ENCODE measurements around the gene LENG8. TPM values are rescaled to one million over a fixed set of nuclear protein-coding genes. Genes with fewer than 3 reads are reported as not detected.

Gene LENG8
- total RNA-seq, 1 experiment from 2014 or later, result 196 TPM

DNA sequence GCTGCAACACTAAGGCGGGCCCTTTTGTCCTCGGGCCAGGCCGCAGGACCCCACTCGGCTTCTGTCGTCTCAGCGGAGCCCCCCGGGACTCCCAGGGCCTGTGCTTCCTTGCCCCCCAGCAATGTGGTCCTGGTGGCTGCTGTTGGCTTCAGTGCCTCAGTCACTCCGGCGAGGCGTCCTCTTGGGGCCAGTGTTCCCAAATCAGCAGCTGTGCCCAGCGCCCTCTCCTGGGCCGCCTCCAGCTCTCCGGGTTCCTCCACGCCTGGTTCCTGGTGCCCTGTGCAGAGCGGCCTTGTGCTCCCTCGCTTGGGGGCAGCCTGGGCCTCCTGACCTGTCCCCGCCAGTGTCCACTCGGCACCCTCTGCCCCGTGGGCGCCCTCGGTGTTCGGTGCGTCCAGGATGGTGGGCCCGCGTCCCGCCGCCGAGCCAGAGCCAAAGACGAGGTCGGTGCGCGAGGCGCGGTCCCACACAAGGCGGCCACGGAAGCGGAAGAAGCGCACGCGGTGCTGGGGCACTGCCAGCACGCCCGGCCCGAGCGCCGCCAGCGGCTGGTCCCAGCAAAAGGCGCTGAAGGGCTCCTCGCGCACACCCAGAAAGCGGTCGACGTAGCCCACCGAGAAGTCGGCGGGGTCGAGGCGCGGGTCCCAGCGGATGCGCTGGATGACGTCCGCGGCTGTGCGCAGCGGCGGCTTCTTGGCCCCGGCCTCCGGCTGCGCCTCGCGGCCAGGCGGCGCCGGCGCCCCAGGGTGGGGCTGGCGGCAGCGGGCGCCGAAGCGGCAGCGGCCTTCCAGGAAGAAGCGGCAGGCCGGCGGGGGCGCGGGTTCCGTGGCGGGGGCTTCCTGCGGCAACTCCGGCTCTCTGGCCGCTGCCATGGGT lies 13.9 kb downstream of the LENG8 start:
- Histone ChIP-seq H3K9me2 (ENCODE audit: insufficient read depth) (no peaks in the 10 kb centered on the region), H3K4me3 (replicated peaks in 1 of 2; ENCODE audit: low read depth in 1 of 2, low read length in 2 of 2) (peak overlapping the region; percentile 61 to 83), H3K36me3 (ENCODE audit: control insufficient read depth in 1 of 2, insufficient read depth in 2 of 2, low read length in 2 of 2) (peaks cover 21 to 24% of the 10 kb centered on the region in 2 experiments; a peak in 3 of 4 replicates), H3K9ac (ENCODE audit: low read length) (peak overlapping the region; percentile 96), H3K9me3 (ENCODE audit: control insufficient read depth in 1 of 2, insufficient read depth in 1 of 2, low read depth in 1 of 2, low read length in 2 of 2) (no peaks in the 10 kb centered on the region), H3K4me1 (ENCODE audit: control insufficient read depth in 1 of 2, insufficient read depth in 2 of 2, low read length in 2 of 2) (peaks cover 7 to 26% of the 10 kb centered on the region in 2 experiments; a peak in 3 of 4 replicates), H3K4me2 (ENCODE audit: low read length) (peak overlapping the region; percentile 97), H2AFZ (ENCODE audit: low read depth, low read length, poor library complexity, severe bottlenecking) (no peak overlapping the region), H3K27ac (ENCODE audit: low read depth, low read length) (peak overlapping the region; percentile 99), H4K20me1 (ENCODE audit: insufficient read depth) (no peaks in the 10 kb centered on the region), H3K27me3 (ENCODE audit: insufficient read depth, low read length) (no peaks in the 10 kb centered on the region), H3K79me2 (ENCODE audit: insufficient read depth, low read length) (peaks cover 45% of the 10 kb centered on the region)
- CTCF ChIA-PET, result interaction anchor here (0.7 to 1.6 kb wide), 3 partner anchors 14 to 71 kb away, joined by 4 to 8 read pairs (median 5); partner anchors contain the start of gene LENG8
- POLR2A ChIA-PET, result interaction anchor here (0.7 to 1.9 kb wide), 7 partner anchors 8 to 627 kb away, joined by 3 to 17 read pairs (median 7); partner anchors contain the start of genes CDC42EP5 and LENG8
- RAD21 ChIA-PET (ENCODE audit: low non-redundant PET in 1 of 2, low total read pairs in 2 of 2, uncharacterized antibody in 2 of 2, unreplicated experiment in 2 of 2), result no interaction called here
- no TSS peak for BruUV-seq (replicated peaks)
- DNase-seq (ENCODE audit: low read depth, low spot score), result no peak
- ATAC-seq, result peak; percentile 33
- intact Hi-C loops (cut with micrococcal nuclease), result loop anchor here (1.0 kb wide), 1 partner anchor 14 kb away; the partner anchor contains the start of gene LENG8
- no peak for TF ChIP-seq ZNF274 (IDR thresholded peaks at IDR 0.05; ENCODE audit: low read depth, low read length)
- TF ChIP-seq FOSL1 (IDR thresholded peaks at IDR 0.05; ENCODE audit: low read depth), result no peak
- no peak for TF ChIP-seq JUND (IDR thresholded peaks at IDR 0.05)
- TF ChIP-seq, protein P1, sequence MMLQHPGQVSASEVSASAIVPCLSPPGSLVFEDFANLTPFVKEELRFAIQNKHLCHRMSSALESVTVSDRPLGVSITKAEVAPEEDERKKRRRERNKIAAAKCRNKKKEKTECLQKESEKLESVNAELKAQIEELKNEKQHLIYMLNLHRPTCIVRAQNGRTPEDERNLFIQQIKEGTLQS (IDR thresholded peaks at IDR 0.05), result no peak
- no peak for TF ChIP-seq SRF (IDR thresholded peaks at IDR 0.05; ENCODE audit: low read depth)
- no peak for TF ChIP-seq CEBPB (IDR thresholded peaks at IDR 0.05; ENCODE audit: low read depth)
- TF ChIP-seq POLR2AphosphoS5 (IDR thresholded peaks at IDR 0.05; ENCODE audit: low read depth, low read length), result peak; percentile 59
- TF ChIP-seq EGR1 (IDR thresholded peaks at IDR 0.05; ENCODE audit: low read depth), result no peak
- TF ChIP-seq, protein P2, sequence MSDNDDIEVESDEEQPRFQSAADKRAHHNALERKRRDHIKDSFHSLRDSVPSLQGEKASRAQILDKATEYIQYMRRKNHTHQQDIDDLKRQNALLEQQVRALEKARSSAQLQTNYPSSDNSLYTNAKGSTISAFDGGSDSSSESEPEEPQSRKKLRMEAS (IDR thresholded peaks at IDR 0.05), result peak; percentile 82; the same call in 1 of the 2 replicates
- no peak for TF ChIP-seq ELF1 (IDR thresholded peaks at IDR 0.05; ENCODE audit: borderline replicate concordance, low read depth)
- TF ChIP-seq RAD21 (IDR thresholded peaks at IDR 0.05; ENCODE audit: low read depth), result no peak
- TF ChIP-seq, protein P3, sequence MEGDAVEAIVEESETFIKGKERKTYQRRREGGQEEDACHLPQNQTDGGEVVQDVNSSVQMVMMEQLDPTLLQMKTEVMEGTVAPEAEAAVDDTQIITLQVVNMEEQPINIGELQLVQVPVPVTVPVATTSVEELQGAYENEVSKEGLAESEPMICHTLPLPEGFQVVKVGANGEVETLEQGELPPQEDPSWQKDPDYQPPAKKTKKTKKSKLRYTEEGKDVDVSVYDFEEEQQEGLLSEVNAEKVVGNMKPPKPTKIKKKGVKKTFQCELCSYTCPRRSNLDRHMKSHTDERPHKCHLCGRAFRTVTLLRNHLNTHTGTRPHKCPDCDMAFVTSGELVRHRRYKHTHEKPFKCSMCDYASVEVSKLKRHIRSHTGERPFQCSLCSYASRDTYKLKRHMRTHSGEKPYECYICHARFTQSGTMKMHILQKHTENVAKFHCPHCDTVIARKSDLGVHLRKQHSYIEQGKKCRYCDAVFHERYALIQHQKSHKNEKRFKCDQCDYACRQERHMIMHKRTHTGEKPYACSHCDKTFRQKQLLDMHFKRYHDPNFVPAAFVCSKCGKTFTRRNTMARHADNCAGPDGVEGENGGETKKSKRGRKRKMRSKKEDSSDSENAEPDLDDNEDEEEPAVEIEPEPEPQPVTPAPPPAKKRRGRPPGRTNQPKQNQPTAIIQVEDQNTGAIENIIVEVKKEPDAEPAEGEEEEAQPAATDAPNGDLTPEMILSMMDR (IDR thresholded peaks at IDR 0.05 in 2 of 3, conservative IDR thresholded peaks at IDR 0.05 in 1 of 3; ENCODE audit: borderline replicate concordance in 1 of 3, insufficient read depth in 1 of 3, low read depth in 2 of 3, low read length in 2 of 3), result peak; percentile 39 to 55 (median 41); a peak in 5 of 6 replicates
- TF ChIP-seq YY1 (IDR thresholded peaks at IDR 0.05; ENCODE audit: extremely low read depth, insufficient replicate concordance, low read depth, low read length), result peak; percentile 28
- TF ChIP-seq CBX3 (IDR thresholded peaks at IDR 0.05; ENCODE audit: low read depth), result no peak
- no peak for TF ChIP-seq EZH2 (IDR thresholded peaks at IDR 0.05)
- TF ChIP-seq, protein P4, sequence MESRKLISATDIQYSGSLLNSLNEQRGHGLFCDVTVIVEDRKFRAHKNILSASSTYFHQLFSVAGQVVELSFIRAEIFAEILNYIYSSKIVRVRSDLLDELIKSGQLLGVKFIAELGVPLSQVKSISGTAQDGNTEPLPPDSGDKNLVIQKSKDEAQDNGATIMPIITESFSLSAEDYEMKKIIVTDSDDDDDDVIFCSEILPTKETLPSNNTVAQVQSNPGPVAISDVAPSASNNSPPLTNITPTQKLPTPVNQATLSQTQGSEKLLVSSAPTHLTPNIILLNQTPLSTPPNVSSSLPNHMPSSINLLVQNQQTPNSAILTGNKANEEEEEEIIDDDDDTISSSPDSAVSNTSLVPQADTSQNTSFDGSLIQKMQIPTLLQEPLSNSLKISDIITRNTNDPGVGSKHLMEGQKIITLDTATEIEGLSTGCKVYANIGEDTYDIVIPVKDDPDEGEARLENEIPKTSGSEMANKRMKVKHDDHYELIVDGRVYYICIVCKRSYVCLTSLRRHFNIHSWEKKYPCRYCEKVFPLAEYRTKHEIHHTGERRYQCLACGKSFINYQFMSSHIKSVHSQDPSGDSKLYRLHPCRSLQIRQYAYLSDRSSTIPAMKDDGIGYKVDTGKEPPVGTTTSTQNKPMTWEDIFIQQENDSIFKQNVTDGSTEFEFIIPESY (IDR thresholded peaks at IDR 0.05; ENCODE audit: extremely low read depth, insufficient replicate concordance, low read length), result no peak
- TF ChIP-seq POLR2A (IDR thresholded peaks at IDR 0.05; ENCODE audit: borderline replicate concordance, extremely low read depth, insufficient read depth, insufficient read length), result no peak
- TF ChIP-seq SP1 (IDR thresholded peaks at IDR 0.05; ENCODE audit: low read depth), result no peak
- TF ChIP-seq ZFX (IDR thresholded peaks at IDR 0.05), result peak; percentile 94
- peak; percentile 58; the same call in 1 of the 2 replicates for TF ChIP-seq SIN3A (IDR thresholded peaks at IDR 0.05; ENCODE audit: low read depth)
- no peak for TF ChIP-seq EZH2phosphoT487 (IDR thresholded peaks at IDR 0.05; ENCODE audit: borderline replicate concordance)

All from HCT116 (cell line).